H1 (cell line): ENCODE results near the gene LCT.

Experiments used
- CBX5 ChIP-seq: fragments of 300-800, 300-1000 bp; sonication (generic); IDR thresholded peaks from 2 replicates; pipeline ENCODE4 v1.7.1; 2016; ENCODE audit warnings: antibody characterized with exemption, low read length, low read depth
- CHD2 ChIP-seq: IDR thresholded peaks from 2 replicates; pipeline ENCODE4 v1.6.1; 2012; ENCODE audit warnings: low read length, improper control_type of control experiment
- CTCF ChIP-seq, 3 experiments: IDR thresholded peaks; 1 replicate in 2 of 3; 2 replicates in 1 of 3; pipeline versions ENCODE4 v1.5.1 to v1.6.1; 2011; ENCODE audit warnings: low read length in 3 of 3, mild to moderate bottlenecking in 3 of 3, inconsistent platforms in 2 of 3, low read depth in 1 of 3, moderate library complexity in 1 of 3; ENCODE audit not compliant: insufficient read depth in 1 of 3; ENCODE audit errors: control extremely low read depth in 1 of 3
- KDM1A ChIP-seq: fragments of 200-600, 300-600 bp; sonication (generic); IDR thresholded peaks from 2 replicates; pipeline ENCODE4 v1.7.1; 2016; ENCODE audit warnings: mild to moderate bottlenecking, low read length, borderline replicate concordance
- POLR2A ChIP-seq, 2 experiments: IDR thresholded peaks; 1 replicate in 1 of 2; 2 replicates in 1 of 2; pipeline ENCODE4 v1.6.1; 2011; ENCODE audit warnings: low read depth in 2 of 2, low read length in 2 of 2, mild to moderate bottlenecking in 2 of 2; ENCODE audit errors: control extremely low read depth in 1 of 2
- POU5F1 ChIP-seq: IDR thresholded peaks from 2 replicates; pipeline ENCODE4 v1.6.1; 2011; ENCODE audit warnings: low read depth, mild to moderate bottlenecking, low read length, moderate library complexity
- RAD21 ChIP-seq, 2 experiments: IDR thresholded peaks in 1 of 2; conservative IDR thresholded peaks in 1 of 2; 2 replicates each; pipeline ENCODE4 v1.6.1; 2011; ENCODE audit warnings: low read depth in 2 of 2, low read length in 2 of 2, improper control_type of control experiment in 1 of 2, inconsistent platforms in 1 of 2, mild to moderate bottlenecking in 1 of 2, moderate library complexity in 1 of 2
- RFX5 ChIP-seq: IDR thresholded peaks from 2 replicates; pipeline ENCODE4 v1.6.1; 2011; ENCODE audit warnings: low read depth, low read length, improper control_type of control experiment, borderline replicate concordance
- YY1 ChIP-seq: IDR thresholded peaks from 2 replicates; pipeline ENCODE4 v1.6.1; 2011; ENCODE audit warnings: low read depth, mild to moderate bottlenecking, low read length
- TF ChIP-seq, protein P1 (sequence below): IDR thresholded peaks from 2 replicates; pipeline ENCODE4 v1.6.1; 2012; ENCODE audit warnings: inconsistent platforms

- TF ChIP-seq CTCF (IDR thresholded peaks at IDR 0.05; ENCODE audit: control extremely low read depth in 1 of 3, insufficient read depth in 1 of 3, low read depth in 1 of 3, low read length in 3 of 3) (no peak), POU5F1 (no peak), KDM1A (no peak), CBX5 (no peak), RAD21 (IDR thresholded peaks at IDR 0.05 in 1 of 2, conservative IDR thresholded peaks at IDR 0.05 in 1 of 2; ENCODE audit: low read depth in 2 of 2, low read length in 2 of 2) (no peak), RFX5 (no peak), POLR2A (IDR thresholded peaks at IDR 0.05; ENCODE audit: control extremely low read depth in 1 of 2, low read depth in 2 of 2, low read length in 2 of 2) (no peak), YY1 (no peak), CHD2 (no peak)
- TF ChIP-seq, protein P1, sequence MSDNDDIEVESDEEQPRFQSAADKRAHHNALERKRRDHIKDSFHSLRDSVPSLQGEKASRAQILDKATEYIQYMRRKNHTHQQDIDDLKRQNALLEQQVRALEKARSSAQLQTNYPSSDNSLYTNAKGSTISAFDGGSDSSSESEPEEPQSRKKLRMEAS = no peak
Observed at GRCh38 chr2:135840601-135841000, 3.6 kb upstream of the LCT start.
